Left ventricle myocardium inferior (tissue), 1 donor: ENCODE measurements around the gene KASH5. TPM values are rescaled to one million over a fixed set of nuclear protein-coding genes. Genes with fewer than 3 reads are reported as not detected.
A peak's percentile ranks its signal among the peaks of the same experiment; 100 is the strongest.

Source experiments
- DNase-seq: peaks from one replicate; pipeline ENCODE4 v3.0.0-alpha.2; 2020
- H3K27ac ChIP-seq: fragments of 200-600 bp; replicated peaks from 2 replicates; pipeline ENCODE4 v1.8.0; 2021
- H3K27me3 ChIP-seq: fragments of 200-600 bp; 2 replicates; pipeline ENCODE4 v1.8.0; 2021; ENCODE audit warnings: low read depth
- H3K36me3 ChIP-seq: fragments of 200-600 bp; 2 replicates; pipeline ENCODE4 v1.8.0; 2021
- H3K4me1 ChIP-seq: fragments of 200-600 bp; 2 replicates; pipeline ENCODE4 v1.8.0; 2021
- H3K4me3 ChIP-seq: fragments of 200-600 bp; 2 replicates; pipeline ENCODE4 v1.8.0; 2021; ENCODE audit warnings: mild to moderate bottlenecking, moderate library complexity
- H3K9me3 ChIP-seq: fragments of 200-600 bp; replicated peaks from 2 replicates; pipeline ENCODE4 v1.8.0; 2021
- intact Hi-C: fragments of 100-400 bp; cut with micrococcal nuclease; formaldehyde crosslinking; loops from one replicate; pipeline ENCODE4 v1.11.0; 2022
- total RNA-seq: library from RNA; stranded (reverse); fragmentation: NEBNext Ultra II Directional; extraction: Animal tissue kit (Norgen Biotek cat#: 25700); gene quantifications from one replicate; pipeline ENCODE4 v1.2.1, GENCODE V29; 2021
- TF ChIP-seq, protein P1 (sequence below): fragments of 200-600 bp; IDR thresholded peaks from 2 replicates; pipeline ENCODE4 v1.8.0; 2021; ENCODE audit warnings: antibody characterized with exemption, mild to moderate bottlenecking, borderline replicate concordance
- donor health status: DM: no; HTN: yes; CAD: no; lungs with severe emphysema.

The KASH5 gene
- total RNA-seq, 1 donor from 2014 or later = not detected

DNA sequence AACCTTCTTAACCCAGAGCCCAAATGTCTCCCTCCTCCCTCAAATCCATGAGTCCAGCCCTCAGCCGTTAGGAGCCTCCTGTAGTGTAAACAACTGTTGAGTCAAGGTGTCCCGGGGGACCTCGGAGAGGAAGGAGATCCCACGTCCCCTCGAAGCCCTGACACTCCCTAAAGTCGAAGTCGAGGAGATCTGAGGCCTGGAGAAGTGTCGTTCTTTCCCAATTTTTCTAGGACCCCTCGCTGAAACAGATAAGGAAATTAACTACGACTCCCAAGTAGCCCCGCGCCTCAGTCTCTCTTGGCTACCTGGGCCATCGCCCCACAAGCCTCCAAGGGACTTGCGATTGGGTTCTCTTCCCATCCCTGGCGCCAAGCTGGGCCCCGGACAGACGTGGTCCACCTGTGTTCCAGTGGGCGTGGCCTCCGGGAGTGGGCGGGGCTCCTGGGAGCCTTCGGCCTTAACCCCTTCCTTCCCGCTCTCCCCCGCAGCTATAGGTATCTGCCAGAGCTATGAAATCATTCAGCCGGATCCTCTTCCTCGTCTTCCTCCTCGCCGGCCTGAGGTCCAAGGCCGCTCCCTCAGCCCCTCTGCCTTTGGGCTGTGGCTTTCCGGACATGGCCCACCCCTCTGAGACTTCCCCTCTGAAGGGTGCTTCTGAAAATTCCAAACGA, 38.0 kb downstream of the KASH5 start:
- DNase-seq = no peak
- no peak overlapping the region for H3K4me3 ChIP-seq

DNA sequence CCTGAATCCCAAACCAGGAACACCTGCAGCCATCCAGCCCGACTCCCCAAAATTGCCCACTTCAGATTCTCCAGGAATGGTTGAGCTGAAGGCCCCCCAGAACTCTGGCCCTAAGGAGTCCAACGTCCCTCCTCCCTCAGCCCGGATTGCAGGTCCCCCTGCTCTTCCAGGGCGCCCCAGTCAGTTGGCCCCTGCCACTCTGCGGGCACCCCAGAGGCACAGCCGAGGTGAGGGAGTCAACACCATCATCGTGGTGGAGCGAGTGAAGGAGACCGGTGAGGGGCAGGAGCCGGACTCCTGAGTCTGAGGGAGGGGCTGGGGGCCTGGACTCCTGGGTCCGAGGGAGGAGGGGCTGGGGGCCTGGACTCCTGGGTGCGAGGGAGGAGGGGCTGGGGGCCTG, 39.3 kb downstream of the KASH5 start:
- TF ChIP-seq, protein P1, sequence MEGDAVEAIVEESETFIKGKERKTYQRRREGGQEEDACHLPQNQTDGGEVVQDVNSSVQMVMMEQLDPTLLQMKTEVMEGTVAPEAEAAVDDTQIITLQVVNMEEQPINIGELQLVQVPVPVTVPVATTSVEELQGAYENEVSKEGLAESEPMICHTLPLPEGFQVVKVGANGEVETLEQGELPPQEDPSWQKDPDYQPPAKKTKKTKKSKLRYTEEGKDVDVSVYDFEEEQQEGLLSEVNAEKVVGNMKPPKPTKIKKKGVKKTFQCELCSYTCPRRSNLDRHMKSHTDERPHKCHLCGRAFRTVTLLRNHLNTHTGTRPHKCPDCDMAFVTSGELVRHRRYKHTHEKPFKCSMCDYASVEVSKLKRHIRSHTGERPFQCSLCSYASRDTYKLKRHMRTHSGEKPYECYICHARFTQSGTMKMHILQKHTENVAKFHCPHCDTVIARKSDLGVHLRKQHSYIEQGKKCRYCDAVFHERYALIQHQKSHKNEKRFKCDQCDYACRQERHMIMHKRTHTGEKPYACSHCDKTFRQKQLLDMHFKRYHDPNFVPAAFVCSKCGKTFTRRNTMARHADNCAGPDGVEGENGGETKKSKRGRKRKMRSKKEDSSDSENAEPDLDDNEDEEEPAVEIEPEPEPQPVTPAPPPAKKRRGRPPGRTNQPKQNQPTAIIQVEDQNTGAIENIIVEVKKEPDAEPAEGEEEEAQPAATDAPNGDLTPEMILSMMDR = no peak
- no peak overlapping the region for H3K4me3 ChIP-seq
- H3K27ac ChIP-seq = no peak overlapping the region
- no peaks in the 10 kb centered on the region for H3K9me3 ChIP-seq
- no peaks in the 10 kb centered on the region for H3K36me3 ChIP-seq
- intact Hi-C loops = no loop called here
- DNase-seq = no peak
- peaks cover 100% of the 10 kb centered on the region for H3K27me3 ChIP-seq
- H3K4me1 ChIP-seq = peaks cover 34% of the 10 kb centered on the region

More for the DNA sequence above, 38.0 kb downstream of the KASH5 start:
- H3K9me3 ChIP-seq = no peaks in the 10 kb centered on the region
- H3K27ac ChIP-seq = no peak overlapping the region
- H3K36me3 ChIP-seq = no peaks in the 10 kb centered on the region
- H3K27me3 ChIP-seq = peaks cover 100% of the 10 kb centered on the region
- intact Hi-C loops = no loop called here
- peaks cover 47% of the 10 kb centered on the region for H3K4me1 ChIP-seq
- TF ChIP-seq, protein P1 = no peak

DNA sequence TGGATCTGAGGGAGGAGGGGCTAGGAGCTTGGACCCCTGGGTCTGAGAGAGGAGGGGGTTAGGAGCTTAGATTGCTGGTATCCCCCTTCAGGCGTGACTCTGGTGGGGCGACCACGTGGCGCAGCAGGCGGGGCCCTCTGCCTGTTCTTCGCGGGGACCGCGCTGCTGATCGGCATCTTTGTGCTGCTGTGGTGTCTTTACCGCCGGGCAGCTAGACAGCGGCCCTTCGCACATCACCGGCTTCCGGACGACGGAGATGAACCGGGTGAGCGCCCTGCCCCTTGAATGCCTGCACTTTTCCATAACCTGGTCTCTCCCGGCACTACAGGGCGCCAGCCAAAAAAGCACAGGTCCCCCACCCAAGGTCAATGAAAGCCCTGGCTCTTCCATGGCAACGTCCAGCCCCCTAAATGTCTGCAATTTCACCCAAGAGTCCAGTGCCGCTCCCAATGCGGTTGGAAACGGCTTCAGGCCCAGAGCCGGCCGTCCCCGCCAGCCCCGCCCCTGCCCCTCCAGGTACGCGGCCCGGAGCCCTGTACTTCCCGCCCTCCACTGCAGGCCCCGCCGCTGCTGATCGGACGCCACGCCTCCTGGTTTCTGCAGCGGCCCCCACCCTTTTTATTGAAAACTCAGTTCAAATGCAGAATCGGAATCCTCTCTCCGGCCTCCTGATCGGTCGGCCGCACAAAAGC, 40.0 kb downstream of the KASH5 start:
- Histone ChIP-seq H3K27me3 (peaks cover 100% of the 10 kb centered on the region), H3K27ac (no peak overlapping the region), H3K9me3 (no peaks in the 10 kb centered on the region), H3K4me3 (peak overlapping the region; percentile 36), H3K36me3 (no peaks in the 10 kb centered on the region), H3K4me1 (peaks cover 28% of the 10 kb centered on the region)
- intact Hi-C loops = no loop called here
- no peak for DNase-seq
- TF ChIP-seq, protein P1 = no peak

DNA sequence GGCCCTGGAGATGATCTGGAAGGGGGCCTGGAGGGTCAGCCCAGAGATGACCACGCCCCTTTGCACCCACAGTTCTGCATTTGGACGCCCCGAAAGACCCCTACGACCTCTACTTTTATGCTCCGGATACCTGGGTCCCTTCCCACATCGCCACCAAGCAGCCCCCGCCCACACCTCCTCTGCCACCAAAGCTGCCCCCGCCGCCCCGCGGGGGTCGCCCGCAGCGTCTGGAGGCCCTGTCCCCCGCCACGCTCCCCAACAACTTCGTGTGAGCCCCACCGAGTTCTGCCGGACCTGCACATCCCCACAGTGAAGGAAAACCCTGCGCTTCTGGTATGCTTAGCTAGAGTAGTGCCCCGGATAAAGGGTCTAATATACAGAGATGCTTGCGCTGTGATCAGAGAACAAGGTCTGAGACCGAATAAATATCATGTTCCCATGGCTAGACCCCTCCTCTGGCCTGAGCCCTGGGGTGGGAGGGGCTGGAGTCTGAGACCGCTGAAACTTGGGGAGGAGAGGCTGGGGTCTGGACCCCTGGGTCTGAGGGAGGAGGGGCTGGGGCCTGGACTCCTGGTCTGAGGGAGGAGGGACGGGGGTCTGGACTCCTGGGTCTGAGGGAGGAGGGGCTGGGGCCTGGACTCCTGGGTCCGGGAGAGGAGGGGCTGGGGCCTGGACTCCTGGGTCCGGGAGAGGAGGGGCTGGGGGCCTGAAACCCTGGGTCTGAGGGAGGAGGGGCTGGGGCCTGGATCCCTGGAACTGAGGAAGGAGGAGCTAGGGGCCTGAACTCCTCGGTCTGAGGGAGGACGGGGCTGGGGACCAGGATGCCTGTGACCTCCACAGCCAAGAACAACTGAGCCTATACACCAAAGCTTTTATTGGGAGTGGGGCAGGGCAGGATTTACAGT, 40.8 kb downstream of the KASH5 start:
- peak overlapping the region; percentile 36 for H3K4me3 ChIP-seq
- no peaks in the 10 kb centered on the region for H3K36me3 ChIP-seq
- intact Hi-C loops = no loop called here
- no peaks in the 10 kb centered on the region for H3K9me3 ChIP-seq
- DNase-seq = no peak
- H3K27ac ChIP-seq = no peak overlapping the region
- peaks cover 100% of the 10 kb centered on the region for H3K27me3 ChIP-seq
- TF ChIP-seq, protein P1 = no peak
- H3K4me1 ChIP-seq = peaks cover 20% of the 10 kb centered on the region

DNA sequence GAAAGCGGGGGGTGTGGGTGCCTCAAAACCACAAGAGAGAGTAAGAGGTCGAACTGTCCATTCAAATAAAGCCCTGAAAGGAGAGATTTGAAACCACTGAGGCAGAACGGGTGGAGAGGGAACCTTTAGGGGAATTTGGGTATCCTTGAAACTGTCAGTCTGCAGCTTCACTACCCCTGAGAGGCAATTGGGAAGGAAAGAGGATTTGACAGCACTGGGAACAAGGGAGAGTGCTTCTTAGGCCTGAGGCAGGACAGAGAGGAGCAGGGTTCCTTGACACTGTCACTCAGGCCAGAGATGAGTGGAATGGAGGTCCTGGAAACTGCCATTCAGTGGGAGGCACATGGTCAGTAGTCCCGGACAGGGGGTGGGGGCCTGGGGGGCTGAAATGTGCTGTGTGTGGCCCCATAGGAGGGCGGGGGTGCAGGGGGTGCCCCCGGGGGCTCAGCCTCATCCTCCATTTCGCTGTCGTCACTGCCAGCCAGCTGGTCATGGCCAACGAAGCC, 42.2 kb downstream of the KASH5 start:
- intact Hi-C loops = no loop called here
- Histone ChIP-seq H3K27me3 (peaks cover 100% of the 10 kb centered on the region), H3K4me1 (peaks cover 18% of the 10 kb centered on the region), H3K9me3 (no peaks in the 10 kb centered on the region), H3K4me3 (no peak overlapping the region), H3K27ac (no peak overlapping the region), H3K36me3 (no peaks in the 10 kb centered on the region)
- TF ChIP-seq, protein P1 = no peak
- DNase-seq = no peak
